ENCODE data around the gene HABP4.

HABP4 gene

DNA sequence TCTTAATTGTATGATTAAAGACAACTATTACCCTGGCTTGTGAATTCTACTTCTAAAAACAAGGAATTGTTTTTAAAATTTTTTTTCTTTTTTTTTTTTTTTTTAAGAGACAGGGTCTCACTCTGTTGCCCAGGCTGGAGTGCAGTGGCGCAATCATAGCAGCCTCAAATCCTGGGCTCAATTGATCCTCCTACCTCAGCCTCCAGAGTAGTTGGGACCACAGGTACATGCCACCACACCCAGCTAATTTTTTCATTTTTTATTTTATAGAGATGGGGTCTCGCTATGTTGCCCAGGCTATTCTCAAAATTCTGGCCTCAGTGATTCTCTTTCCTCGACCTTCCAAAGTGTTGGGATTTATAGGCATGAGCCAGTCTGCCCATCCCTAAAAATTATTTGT, 62.3 kb downstream of the HABP4 start:
- no peaks in the 10 kb centered on the region for H3K79me2 ChIP-seq (ENCODE audit: insufficient read depth, low read length)
- no peaks in the 10 kb centered on the region for H3F3A ChIP-seq (ENCODE audit: insufficient read depth, low read length)
- H3K27me3 ChIP-seq (ENCODE audit: insufficient read depth, low read length), result 0 out of 2 replicates have a peak, but pooled peaks cover 8% of the 10 kb centered on the region
- H4K20me1 ChIP-seq (ENCODE audit: insufficient read depth, low read length), result no peaks in the 10 kb centered on the region
- no peak overlapping the region for H2AFZ ChIP-seq (ENCODE audit: low read length)
- H3K36me3 ChIP-seq (ENCODE audit: insufficient read depth, low read length), result no peaks in the 10 kb centered on the region
- no peak overlapping the region for H3K9ac ChIP-seq (ENCODE audit: low read length)
- no peaks in the 10 kb centered on the region for H3K9me3 ChIP-seq (ENCODE audit: low read length)
- H3K9me2 ChIP-seq (ENCODE audit: low read depth, low read length), result no peaks in the 10 kb centered on the region
- H3K4me3 ChIP-seq (ENCODE audit: low read depth, low read length, poor library complexity, severe bottlenecking), result no peak overlapping the region
- TF ChIP-seq, protein P1, sequence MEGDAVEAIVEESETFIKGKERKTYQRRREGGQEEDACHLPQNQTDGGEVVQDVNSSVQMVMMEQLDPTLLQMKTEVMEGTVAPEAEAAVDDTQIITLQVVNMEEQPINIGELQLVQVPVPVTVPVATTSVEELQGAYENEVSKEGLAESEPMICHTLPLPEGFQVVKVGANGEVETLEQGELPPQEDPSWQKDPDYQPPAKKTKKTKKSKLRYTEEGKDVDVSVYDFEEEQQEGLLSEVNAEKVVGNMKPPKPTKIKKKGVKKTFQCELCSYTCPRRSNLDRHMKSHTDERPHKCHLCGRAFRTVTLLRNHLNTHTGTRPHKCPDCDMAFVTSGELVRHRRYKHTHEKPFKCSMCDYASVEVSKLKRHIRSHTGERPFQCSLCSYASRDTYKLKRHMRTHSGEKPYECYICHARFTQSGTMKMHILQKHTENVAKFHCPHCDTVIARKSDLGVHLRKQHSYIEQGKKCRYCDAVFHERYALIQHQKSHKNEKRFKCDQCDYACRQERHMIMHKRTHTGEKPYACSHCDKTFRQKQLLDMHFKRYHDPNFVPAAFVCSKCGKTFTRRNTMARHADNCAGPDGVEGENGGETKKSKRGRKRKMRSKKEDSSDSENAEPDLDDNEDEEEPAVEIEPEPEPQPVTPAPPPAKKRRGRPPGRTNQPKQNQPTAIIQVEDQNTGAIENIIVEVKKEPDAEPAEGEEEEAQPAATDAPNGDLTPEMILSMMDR (IDR thresholded peaks at IDR 0.05; ENCODE audit: low read length), result no peak
- TF ChIP-seq EZH2 (IDR thresholded peaks at IDR 0.05; ENCODE audit: borderline replicate concordance, low read length), result no peak
- H3K4me2 ChIP-seq (ENCODE audit: low read length), result no peak overlapping the region
- H3K4me1 ChIP-seq (ENCODE audit: insufficient read depth, low read length, severe bottlenecking), result no peaks in the 10 kb centered on the region
- H3K27ac ChIP-seq (ENCODE audit: low read depth, low read length, poor library complexity, severe bottlenecking), result no peak overlapping the region

DNA sequence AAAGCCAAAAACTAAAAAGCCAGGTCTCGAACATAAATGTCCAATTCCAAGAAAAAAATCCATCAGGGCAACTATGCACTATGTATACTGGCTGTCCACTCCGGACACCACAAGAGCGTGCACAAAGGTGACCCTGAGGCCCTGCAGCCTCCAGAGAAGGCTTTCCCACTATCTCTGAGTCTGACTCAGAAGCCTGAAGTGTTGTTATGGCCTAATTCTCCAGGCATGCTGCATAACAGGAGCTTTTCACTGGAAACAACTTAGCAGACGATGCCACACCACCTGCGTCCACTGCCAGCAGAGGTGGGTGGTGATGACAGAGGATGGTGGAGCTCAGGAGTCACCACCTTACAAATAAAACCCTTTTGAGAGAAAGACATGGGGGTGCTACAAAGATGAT, 63.7 kb downstream of the HABP4 start:
- Histone ChIP-seq H3K27ac (ENCODE audit: low read depth, low read length, poor library complexity, severe bottlenecking) (no peak overlapping the region), H4K20me1 (ENCODE audit: insufficient read depth, low read length) (no peaks in the 10 kb centered on the region), H3K36me3 (ENCODE audit: insufficient read depth, low read length) (no peaks in the 10 kb centered on the region), H3K9me3 (ENCODE audit: low read length) (no peaks in the 10 kb centered on the region), H2AFZ (ENCODE audit: low read length) (no peak overlapping the region), H3F3A (ENCODE audit: insufficient read depth, low read length) (no peaks in the 10 kb centered on the region), H3K4me2 (ENCODE audit: low read length) (no peak overlapping the region), H3K4me3 (ENCODE audit: low read depth, low read length, poor library complexity, severe bottlenecking) (no peak overlapping the region), H3K27me3 (ENCODE audit: insufficient read depth, low read length) (0 out of 2 replicates have a peak, but pooled peaks cover 4% of the 10 kb centered on the region), H3K4me1 (ENCODE audit: insufficient read depth, low read length, severe bottlenecking) (no peaks in the 10 kb centered on the region), H3K9me2 (ENCODE audit: low read depth, low read length) (no peaks in the 10 kb centered on the region), H3K9ac (ENCODE audit: low read length) (no peak overlapping the region), H3K79me2 (ENCODE audit: insufficient read depth, low read length) (no peaks in the 10 kb centered on the region)
- no peak for TF ChIP-seq EZH2 (IDR thresholded peaks at IDR 0.05; ENCODE audit: borderline replicate concordance, low read length)
- TF ChIP-seq, protein P1 (IDR thresholded peaks at IDR 0.05; ENCODE audit: low read length), result no peak

DNA sequence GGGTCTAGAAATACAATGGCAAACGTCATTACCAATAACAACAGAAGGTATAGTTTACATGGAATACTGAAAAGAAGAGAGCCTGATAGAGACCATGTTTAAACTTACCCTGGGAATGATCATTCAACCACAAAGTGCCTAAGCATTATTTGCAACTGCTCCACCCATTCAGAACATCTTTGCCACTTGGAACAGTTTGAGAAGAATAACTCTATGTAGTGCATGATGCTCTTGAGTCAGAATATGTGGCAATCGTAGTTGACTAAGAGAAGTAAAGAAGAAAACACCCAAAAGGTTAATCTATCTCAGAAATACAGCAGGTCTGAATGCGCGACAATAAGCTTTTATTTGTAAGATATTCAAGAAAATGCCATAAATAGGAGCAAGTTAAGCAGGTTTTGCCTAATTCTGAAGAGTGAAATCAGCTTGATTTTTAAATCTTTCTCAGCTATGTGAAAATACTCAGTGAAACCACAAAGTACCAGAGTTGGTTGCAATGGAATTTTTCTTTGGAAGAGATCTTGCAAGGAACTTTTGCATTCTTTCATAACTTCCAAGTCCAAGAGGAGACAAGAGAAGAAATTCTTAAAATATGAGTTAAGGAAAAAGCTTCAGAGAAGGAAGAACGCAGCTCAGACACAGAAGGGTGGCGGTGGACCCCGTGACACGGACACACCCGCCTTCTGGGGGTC, 64.3 kb downstream of the HABP4 start:
- Histone ChIP-seq H3F3A (ENCODE audit: insufficient read depth, low read length) (no peaks in the 10 kb centered on the region), H3K27ac (ENCODE audit: low read depth, low read length, poor library complexity, severe bottlenecking) (no peak overlapping the region), H3K9ac (ENCODE audit: low read length) (no peak overlapping the region), H3K4me3 (ENCODE audit: low read depth, low read length, poor library complexity, severe bottlenecking) (no peak overlapping the region), H3K9me2 (ENCODE audit: low read depth, low read length) (no peaks in the 10 kb centered on the region), H3K79me2 (ENCODE audit: insufficient read depth, low read length) (no peaks in the 10 kb centered on the region), H3K4me1 (ENCODE audit: insufficient read depth, low read length, severe bottlenecking) (no peaks in the 10 kb centered on the region), H2AFZ (ENCODE audit: low read length) (no peak overlapping the region), H3K36me3 (ENCODE audit: insufficient read depth, low read length) (no peaks in the 10 kb centered on the region), H3K27me3 (ENCODE audit: insufficient read depth, low read length) (0 out of 2 replicates have a peak, but pooled peaks cover 4% of the 10 kb centered on the region), H3K9me3 (ENCODE audit: low read length) (no peaks in the 10 kb centered on the region), H3K4me2 (ENCODE audit: low read length) (no peak overlapping the region), H4K20me1 (ENCODE audit: insufficient read depth, low read length) (no peaks in the 10 kb centered on the region)
- TF ChIP-seq EZH2 (IDR thresholded peaks at IDR 0.05; ENCODE audit: borderline replicate concordance, low read length), result no peak
- TF ChIP-seq, protein P1 (IDR thresholded peaks at IDR 0.05; ENCODE audit: low read length), result no peak
